HG03575 (cell line): ENCODE results near the gene HAGH.

Source experiments
- ATAC-seq: cut with Tn5 transposase; IDR thresholded peaks from one replicate; pipeline ENCODE4 v1.9.1; 2021; ENCODE audit not compliant: unreplicated experiment, insufficient number of reproducible peaks, low FRiP score; ENCODE audit errors: extremely low read depth

Gene HAGH

GRCh38 chr16:1834096-1834495 is 7.5 kb upstream of the HAGH start:
- no peak for ATAC-seq

GRCh38 chr16:1832838-1833454 is 6.3 kb upstream of the HAGH start:
- no peak for ATAC-seq

- ATAC-seq = no peak
Observed at GRCh38 chr16:1831186-1832075, 4.8 kb upstream of the HAGH start.

- no peak for ATAC-seq
Observed at GRCh38 chr16:1830213-1830612, 3.6 kb upstream of the HAGH start.

DNA sequence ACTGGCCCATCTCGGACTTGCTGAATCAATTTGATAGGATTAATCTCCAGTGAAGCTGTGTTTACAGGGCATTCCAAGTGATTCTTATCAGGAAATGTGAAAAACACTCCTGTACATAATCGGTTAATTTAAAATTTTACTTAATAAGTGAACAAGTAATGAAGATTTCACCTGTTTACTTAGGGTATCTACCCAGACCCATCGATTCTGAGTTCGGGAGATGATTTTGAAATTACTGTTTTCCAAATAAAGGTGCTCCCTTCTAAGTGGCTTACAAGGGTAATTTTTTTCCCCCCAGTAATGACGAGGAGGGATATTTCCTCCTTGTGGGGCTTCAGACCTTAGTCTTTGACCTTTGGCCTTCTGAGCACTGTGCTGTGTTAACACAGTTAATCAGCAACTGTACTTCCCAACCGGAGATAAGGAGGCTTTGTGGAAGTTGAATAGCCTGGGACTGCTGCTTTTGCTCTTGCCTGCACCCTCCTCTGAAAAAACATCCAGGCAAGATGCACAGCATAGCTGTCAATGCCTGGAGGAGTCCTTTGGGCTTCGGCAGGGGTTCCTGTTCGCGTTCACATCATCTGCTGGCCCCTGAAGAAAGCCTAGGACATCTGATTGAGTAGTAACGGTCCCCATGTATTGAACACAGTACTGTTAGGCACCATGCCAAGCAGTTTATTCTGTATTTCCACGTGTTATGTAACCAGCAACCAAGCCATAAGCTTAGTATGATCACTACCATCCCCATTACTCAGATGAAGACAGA is 2.2 kb upstream of the HAGH start:
- no peak for ATAC-seq

DNA sequence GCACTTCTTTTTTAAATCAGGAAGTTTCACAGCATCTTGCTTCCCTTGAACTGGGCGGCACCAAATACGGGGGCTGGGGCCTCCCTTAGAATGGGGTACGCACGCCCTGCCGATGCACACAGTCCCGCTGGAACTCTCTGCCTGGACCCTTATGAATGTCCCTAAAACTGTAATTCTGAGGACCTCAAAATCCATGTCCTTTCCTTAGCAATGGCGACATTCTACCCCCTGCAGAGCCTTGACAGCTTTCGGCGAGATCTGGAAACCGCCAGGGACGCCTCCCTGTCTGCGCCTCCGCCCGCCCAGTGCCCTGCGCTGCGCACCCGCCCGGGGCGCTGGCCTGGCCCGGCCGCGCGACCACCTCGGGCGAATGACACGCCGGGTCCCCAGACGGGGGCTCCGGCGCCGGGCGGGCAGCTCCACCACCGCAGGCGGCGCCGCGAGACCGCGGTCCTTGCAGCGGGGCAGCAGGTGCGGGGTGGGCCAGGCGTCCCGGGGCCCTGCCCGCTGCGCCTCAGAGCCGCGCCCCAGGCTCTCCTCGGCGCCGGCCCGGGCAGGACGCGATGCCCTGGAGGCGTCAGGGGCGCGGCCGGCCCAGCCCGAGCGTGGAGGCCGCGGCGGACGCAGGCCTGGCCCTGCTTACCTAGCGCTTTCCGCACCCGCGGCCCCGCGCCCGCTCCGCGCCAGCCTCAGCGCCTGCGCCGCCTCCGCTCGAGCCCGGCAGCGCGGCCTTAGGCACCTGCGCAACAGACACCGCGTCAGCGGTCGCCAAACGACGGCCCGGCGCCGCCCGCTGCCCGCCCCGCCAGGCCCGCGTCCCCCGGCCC is 548 bp downstream of the HAGH start:
- ATAC-seq = peak; percentile 16

GRCh38 chr16:1825381-1825863 is 1.2 kb downstream of the HAGH start:
- no peak for ATAC-seq

DNA sequence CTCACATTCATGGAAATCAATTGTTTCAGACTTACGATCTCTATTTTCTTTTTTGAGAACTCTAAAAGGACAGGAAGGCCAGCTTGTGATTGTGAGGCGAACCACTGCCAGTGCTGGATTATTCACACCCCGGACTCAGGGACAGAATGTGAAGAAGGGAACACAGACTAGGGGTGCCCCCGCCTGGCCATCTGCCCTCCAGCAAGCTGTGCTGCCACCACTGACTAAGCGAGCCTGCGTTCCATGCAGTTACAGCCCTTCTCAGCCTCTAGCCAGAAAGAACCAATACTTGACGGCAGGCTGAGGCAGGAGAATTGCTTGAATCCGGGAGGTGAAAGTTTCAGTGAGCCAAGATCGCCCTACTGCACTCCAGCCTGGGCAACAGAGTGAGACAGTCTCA is 2.8 kb downstream of the HAGH start:
- no peak for ATAC-seq

DNA sequence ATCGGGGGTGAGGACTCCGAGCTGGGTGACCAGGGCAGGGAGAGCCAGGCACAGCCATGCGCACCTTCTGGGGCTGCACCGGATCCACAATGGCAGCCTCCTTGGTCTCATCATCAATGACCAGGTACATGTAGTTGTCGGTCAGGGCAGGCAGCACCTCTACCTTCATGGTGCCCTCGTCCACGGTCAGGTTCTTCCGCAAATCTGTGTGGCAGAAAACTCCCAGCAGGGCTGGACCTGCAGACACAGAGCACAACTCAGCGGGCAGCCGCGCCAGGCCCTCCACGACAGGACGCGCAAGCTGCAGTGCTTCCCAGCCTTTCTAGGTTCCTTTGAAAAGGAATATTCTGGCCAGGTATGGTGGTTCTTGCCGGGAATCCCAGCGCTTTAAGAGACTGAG is 3.8 kb downstream of the HAGH start:
- ATAC-seq = no peak

- ATAC-seq = no peak
Observed at GRCh38 chr16:1821861-1822611, 4.6 kb downstream of the HAGH start.

GRCh38 chr16:1820946-1821290 is 5.7 kb downstream of the HAGH start:
- no peak for ATAC-seq

GRCh38 chr16:1820096-1820945 is 6.3 kb downstream of the HAGH start:
- no peak for ATAC-seq

DNA sequence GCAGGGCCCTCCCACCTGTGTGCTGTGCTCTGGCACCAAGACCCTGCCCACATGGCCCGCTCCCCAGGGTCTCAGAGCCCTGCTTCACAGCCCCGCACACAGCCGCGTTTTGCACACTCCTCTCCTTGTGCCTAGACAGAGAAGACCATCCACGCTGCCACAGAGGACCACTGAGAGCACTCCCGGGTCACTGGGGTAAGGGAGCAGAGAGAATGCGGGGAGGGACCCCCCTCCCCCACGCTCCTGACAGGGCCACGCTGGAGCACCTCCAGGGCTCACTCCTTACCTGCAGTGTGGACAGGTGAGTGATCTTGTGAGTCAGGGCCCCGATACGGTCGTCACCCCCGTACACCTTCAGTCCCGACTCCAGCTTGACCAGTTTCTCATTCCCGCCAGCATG is 7.0 kb downstream of the HAGH start:
- ATAC-seq = no peak

- no peak for ATAC-seq
Observed at GRCh38 chr16:1818873-1819525, 7.6 kb downstream of the HAGH start.

DNA sequence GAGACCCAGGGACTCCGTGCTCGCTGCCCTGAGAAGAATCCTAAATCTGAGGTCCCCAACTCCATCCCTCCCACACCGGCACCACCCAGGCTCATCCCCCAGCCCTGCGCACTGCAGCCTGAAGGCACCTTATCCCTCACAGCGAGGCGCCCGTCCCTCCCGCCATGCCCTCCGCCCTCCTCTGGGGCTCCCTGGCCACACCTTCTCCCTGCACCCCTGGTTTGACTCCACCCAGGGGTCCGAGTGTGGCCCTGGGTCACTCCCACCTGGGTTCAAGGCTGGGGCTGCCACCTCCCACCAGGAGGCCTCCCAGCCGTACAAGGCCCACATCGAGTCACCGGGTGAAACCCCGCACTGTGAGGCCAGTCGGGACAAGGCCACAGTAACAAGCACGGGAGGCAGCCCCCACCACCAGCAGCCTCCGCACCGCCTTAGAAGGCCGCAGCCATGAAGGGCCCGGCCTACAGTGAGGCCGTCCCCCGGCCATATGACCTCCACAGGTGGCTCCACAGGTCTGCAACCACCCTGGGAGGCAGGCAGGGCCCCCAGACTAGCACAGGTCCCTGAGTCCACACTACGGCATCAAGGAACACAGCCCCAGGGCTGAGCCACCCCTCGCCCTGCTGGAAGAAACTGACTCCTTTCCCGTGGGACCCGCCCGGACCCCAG is 8.3 kb downstream of the HAGH start:
- no peak for ATAC-seq

GRCh38 chr16:1817716-1818115 is 8.9 kb downstream of the HAGH start:
- ATAC-seq = no peak

DNA sequence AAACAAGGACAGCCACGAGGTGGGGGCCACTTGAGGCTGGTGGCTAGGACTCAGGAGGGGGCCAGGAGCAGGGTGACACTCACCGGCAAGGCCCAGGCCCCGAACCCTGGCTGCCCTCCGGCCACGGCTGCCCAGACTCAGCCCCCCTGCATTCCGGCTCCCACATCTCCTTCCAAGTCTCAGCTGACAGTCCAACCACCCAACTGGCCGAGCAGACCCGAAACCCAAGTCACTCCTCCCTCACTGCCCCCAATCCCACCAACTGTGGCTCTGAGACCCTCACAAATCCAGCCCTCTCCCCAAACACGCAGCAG is 9.4 kb downstream of the HAGH start:
- ATAC-seq = no peak
